HK-2 (cell line): Measurements from ENCODE around the gene KREMEN1.

ENCODE experiments used
- DNase-seq: peaks from one replicate; pipeline ENCODE4 v3.0.0-alpha.2; 2018; ENCODE audit not compliant: unreplicated experiment

Gene KREMEN1

DNA sequence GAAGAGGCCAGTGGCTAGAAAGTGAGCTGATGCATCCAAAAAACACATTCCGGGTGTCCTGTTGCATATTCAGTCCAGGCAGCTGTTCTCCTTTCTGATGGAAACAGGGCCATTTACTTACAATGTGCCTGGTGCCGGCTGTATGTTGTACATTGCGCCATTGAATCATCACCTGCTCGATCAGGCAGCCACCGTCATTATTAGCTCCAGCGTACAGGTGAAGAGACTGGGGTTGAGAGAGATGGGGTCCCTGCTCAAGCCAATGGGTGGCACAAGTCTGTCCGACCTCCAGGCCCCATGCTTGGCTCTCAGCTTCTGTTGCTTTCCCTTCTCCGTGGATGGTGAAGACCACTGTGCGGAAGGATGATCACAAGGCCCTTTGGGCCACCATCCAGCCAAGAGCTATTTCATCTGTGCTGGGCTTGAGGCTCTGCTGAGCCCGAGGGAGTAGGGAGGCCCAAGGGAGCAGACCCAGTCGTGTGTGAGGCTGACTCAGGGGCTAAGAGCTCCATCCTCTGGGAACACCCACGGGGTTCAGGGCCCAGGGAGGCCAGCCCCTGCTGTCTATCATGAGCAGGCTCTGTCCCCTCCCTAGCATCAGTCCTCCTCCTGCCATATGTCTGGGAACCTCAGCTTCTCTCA lies 112.1 kb downstream of the KREMEN1 start:
- no peak for DNase-seq

DNA sequence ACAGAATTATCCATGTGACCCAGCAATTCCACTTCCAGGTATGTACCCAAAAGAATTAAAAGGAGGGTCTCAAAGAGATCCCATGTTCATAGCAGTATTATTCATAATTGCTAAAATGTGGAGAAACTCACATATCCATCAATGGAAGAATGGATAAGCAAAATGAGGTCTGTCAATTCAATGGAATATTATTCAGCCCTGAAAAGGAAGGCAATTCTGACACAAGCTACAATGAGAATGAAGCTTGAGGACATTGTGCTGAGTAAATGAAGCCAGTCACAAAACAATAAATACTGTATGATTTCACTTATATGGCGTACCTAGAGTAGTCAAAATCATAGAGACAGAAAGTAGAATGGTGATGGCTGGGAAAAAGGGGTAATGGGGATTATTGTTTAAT lies 113.5 kb downstream of the KREMEN1 start:
- DNase-seq, result no peak

DNA sequence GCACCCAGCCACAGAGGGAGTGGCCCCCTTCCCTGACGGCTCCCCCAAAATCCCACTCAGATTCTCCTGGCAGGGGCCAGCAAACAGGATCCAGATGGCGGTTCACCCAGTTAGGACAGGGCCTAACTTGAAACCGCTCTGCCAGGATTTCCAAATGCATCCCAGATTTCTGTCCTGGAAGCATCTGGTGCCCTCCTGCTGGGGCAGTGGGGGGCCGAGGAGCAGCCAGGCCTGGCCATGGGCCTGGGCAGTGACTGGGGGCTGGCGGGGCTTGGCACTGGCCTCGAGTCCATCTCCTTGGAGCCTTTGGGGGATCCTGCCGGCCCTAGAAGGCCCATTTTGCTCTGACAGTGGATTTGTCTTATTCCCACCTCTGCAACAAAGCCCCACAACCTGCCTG lies 115.0 kb downstream of the KREMEN1 start:
- DNase-seq, result no peak

DNA sequence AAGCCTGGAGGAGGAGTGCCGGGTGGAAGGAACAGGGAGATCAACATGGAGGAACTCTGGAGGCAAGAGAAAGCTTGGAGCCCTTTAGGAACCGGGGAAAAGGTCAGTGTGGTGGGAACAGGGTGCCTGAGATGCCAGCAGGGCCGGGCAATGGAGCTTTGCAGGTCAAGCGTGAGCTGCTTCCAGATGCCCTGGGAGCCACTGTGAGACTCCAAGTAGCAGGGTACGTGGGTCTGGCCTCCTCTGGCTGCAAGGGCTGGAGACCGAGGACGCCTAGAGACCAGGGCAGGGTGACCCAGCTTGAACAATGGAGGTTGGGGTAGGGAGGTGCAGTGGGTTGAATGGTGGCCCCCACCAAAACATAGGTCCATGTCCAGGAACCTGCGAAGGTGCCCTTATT lies 117.2 kb downstream of the KREMEN1 start:
- DNase-seq, result no peak

DNA sequence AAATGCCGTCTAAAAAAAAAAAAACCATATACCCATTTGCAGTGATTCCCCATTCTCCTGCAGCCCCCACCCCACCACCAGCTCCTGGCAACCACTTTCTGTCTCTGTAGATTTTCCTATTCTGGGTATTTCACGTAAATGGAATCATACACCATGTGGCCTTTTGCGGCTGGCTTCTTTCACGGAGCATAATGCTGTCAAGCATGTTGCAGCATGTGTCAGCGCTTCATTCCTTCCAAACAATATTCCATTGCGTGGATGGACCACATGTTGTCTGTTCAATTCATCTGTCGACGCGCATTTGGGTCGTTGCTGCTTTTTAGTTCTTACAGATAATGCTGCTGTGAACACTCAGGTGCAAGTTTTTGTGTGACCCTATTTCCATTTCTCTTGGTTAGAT lies 118.1 kb downstream of the KREMEN1 start:
- no peak for DNase-seq

DNA sequence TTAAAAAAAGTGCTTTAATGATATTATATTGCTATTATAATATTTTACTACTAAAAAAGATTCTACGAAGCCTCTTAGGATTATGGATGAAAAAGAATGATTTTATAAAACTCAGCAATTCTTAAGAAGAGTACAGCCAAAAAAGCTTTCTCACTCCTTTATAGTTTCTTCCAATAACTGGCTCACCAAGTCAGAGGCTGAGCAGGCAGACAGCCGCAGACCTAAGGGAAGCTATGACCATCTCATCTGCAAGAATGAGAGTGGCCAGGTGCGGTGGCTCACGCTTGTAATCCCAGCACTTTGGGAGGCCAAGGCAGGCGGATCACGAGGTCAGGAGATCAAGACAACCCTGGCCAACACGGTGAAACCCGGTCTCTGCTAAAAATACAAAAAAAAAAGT lies 120.2 kb downstream of the KREMEN1 start:
- no peak for DNase-seq

DNA sequence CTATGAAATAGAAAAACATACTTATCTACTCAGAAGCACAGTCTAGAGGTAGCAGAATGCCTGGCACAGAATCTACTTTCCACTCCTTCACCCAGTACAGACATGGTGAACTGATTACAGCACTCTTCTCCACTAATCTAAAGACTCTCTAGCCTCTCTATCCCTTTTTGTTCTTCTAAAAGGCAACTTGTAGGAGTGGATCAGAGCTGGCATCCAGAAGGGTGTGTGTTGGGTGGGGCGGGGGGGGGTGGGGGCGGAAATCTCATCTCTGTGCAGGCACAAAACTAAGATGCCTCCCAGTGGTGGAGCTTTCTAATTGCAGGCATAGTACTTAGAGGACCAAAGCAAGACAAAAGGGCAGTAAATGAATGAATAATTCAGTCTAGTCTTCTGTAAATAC lies 121.3 kb downstream of the KREMEN1 start:
- no peak for DNase-seq

DNA sequence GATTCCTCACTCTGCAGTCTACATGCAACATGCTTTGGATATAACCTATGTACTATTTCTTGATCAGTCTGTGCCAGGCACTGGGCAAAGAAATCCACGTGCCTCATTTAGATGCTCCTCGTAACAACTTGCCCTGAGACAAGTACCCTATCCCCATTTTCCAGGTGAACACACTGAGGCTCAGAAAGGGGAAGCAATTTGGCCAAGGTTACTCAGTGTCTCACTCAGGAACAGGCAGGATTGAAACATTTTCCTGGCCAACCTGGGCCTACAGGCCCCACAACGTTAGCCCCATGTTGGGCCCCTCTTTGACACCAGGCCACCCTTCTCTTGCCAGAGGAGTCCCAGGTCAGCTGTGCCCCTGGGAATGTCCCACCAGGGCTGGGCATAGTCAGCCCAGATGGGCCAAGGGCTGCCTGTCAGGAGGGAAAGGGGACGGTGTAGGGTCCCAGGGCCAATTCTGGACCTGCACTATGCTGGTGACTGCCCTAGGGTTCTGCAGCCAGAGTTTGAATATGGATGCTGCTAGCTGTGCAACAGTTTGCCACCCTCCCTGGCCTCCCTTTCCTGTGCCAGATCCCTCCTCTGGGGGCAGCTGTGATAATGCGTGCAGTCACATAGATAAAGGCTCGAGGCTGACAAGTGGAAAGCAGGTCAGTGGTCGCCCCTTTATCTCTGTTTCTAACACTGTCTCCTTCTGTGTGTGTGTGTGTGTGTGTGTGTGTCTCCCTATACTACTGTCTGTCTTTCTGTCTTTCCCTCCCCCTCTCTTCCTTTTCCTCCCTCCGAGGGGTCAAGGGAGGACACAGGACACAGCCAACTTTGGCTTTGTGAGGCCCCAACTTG lies 122.5 kb downstream of the KREMEN1 start:
- DNase-seq, result no peak

DNA sequence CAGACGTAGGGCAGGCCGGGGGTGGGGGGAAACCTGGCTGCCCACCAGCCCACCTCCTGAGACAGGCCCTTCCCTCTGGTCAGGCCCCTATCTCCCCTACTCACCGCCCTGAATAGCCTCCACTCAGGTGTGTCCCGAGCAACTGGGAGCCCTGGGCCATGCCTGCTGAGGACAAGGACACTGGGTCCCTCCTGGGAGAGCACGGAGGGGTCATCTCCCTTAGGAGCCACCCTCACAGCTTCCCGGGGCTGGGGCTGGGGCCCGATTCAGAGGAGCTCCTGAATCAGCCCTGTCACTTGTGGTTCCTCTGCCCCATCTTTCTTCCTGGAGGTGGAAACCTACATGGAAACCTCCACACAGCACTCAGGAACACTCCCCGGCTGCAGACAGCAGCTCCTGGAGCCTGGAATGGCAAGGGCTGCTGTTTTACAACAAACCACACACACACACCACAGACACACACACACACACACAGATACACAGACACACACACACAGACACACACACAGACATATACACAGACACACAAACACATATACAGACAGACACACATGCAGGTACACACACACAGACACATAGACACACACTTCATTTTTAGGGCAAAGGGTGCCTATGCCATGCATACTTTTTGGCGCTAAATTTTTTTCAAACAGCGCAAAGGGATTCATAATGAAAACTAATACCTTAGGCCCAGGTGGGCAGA lies 123.3 kb downstream of the KREMEN1 start:
- no peak for DNase-seq

DNA sequence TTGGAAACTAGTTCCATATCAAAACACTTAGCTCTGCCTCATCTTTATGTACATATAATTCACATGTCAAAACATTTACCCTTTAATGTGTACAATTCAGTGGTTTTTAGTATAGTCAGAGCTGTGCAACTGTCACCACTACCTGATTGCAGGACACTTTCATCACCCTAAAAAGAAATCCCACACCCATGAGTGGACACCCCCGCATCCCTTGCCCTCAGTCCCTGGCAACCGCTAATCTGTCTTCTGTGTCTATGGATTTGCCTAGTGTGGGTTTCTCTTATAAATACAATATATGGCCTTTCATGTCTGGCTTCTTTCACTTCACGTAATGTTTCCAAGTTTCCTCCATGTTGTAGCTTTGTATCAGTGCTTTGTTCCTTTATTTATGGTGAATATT lies 124.3 kb downstream of the KREMEN1 start:
- DNase-seq, result no peak

DNA sequence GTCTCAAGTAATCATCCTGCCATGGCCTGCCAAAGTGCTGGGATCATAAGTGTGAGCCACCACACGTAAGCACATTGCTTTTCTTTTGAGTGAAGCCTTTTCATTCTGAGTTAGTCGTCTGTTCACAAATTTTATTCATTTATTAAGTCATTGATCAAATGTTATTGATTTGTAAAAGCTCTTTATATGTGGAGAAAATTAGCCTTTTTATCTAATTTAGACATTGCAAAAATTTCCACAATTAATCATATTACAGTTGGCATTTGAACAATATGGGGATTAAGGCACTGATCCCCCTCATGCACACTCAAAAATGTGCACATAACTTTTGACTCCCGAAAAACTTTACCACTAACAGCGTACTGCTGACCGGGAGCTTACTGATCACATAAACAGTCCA lies 125.4 kb downstream of the KREMEN1 start:
- DNase-seq, result no peak

DNA sequence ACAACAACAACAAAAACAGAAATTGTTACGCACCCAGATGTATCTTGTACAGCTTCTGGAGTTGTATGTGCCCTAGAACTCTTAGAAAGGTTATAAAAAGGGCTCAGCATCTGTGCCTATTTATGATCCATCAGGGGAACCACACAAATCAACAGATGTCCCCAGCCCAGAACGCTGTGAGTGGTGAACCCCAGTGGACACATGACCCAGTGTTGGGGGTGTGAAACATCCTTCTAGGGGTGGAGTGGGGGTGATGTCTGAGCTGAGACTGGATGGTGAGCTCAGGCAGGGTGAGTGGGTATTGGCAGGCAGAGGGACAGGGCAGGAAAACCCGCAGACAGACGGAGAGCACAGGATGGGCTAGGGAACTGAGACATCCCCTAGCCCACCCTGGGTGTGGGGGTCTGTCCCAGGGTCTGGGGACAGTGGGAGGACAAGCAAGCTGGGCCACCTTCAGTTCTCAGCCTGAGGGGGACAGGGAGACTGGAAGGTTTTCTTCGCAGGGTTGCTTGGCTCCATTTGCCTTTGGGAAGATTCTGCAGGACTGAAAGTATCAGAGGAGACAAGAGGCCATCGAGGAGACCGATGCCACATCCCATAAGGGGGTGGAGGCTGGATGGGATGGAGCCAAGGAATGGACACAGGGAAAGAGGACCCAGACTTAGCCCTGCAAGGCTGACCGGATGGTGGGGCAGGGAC lies 127.0 kb downstream of the KREMEN1 start:
- no peak for DNase-seq

DNA sequence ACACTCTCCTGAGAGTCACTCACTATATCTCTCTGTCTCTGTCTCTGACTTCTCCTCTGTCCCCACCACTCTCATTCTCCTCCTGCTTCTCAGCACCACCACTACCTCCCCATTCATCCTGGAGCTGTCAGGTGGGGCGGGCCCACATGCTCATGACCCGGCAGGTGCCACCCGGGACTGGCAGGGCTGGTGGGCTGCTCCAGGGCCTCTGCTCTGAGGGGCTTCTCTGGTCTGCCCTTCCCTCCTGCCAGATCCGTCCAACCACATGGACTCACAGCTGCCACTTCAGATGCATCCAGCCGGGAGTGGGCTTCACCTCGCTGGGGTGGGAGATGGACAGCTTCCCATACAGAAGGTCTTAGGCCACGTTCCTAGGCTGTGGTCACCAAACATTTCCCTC lies 128.1 kb downstream of the KREMEN1 start:
- DNase-seq, result no peak

DNA sequence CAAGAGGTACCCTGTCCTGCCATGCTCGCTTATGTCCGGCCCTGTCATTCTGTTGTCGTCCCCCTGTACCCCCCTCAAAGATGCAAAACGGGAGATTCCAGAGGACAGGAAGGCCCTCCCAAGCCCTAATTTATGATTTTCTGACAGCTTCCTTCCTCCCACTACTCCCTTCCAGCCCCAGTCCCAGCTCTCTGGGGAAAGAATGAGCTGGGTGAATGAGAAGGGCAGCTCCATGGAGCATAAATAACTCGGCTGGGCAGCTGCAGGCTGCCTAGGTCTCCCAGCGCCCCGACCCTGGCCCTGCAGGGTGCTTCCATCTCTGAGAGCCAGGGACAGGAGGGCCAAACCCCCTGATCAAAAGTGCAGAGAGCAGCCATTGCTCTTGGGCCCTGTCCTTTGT lies 128.9 kb downstream of the KREMEN1 start:
- no peak for DNase-seq

DNA sequence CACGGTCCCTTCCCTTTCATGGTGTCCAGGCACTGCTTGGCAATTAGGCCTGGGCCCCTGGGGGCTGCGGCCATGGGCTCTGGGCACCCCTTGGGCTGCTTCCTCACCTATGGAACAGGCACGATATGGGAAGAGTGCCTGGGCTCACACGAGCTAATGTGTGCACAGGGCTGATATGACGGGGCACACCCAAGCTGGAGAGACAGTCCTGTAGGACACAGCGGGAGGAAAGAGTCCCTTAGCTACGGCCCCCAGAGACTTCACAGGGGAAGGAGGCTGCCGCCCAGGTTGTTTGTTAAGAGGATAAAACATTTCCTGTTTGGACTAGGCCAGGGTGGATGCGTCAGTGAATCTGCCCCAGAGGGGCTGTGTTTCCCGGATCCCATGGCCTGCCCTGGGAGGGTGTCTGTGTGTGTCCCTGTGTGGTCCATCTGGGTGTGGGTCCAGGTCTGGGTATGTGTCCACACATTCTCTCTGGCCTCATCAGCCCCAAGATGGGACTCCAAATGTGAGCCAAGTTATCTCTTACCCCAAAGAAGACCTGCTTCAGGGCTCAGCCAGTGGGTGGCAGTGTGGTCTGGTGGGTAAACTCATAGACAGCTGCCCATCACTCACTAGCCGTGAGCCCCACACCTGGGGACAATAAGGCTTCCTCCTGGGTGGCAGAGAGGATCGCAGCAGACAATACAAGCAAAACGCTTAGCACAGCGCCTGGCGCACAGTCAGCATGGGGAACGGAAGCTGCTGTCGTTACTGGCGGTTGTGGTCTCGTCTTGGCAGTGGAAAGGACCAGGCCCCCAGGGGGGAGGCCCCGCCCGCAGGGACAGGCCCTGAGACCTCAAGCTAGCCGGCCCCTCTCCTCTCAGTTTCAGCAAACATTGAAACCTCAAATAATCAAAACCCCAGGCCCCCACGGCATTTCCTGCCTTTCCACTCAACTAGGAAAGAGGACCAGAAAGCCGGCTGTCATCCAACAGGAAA lies 129.7 kb downstream of the KREMEN1 start:
- no peak for DNase-seq

DNA sequence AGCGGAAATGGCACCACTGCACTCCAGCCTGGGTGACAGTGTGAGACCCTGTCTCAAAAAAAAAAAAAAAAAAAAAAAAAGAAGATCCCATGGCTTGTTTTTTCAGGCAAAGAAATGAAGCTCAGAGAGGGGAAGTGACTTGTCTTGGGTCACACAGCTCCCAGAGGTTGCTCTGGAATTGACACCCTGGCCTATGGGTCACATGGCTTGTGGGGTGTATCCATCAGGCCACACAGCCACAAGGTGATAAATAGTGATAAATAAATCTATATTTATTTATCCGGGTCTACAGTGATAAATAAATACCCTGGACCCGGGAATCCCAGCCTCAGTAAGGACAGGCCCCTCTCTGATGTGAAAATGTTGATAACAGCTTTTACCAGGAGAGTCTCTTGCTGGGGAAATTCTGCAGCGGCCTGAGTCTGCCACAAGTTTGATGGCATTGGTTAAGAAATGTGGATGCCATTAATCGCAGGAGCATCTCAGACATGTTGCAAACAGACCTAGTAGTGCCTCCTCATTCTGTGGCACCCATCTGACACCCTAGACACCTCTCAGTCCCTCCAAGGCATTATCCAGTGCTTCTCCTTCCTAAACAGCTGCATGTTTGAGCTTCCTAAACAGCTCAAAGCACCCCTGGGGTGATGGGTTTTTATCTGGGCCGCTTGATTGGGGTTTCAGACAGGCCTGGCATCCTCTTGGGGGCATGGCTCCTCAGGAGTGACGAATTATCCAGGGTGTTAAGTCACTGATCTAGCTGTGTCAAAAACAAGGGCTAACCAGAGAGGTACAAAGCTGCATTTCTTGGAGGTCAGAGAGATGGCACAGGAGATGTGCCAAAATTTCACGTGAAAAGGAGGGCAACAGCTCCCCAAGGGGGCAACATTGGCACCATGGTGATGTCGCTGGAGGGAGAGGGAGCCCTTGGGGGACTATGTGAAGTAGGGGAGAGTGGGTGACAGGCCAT lies 130.9 kb downstream of the KREMEN1 start:
- no peak for DNase-seq

DNA sequence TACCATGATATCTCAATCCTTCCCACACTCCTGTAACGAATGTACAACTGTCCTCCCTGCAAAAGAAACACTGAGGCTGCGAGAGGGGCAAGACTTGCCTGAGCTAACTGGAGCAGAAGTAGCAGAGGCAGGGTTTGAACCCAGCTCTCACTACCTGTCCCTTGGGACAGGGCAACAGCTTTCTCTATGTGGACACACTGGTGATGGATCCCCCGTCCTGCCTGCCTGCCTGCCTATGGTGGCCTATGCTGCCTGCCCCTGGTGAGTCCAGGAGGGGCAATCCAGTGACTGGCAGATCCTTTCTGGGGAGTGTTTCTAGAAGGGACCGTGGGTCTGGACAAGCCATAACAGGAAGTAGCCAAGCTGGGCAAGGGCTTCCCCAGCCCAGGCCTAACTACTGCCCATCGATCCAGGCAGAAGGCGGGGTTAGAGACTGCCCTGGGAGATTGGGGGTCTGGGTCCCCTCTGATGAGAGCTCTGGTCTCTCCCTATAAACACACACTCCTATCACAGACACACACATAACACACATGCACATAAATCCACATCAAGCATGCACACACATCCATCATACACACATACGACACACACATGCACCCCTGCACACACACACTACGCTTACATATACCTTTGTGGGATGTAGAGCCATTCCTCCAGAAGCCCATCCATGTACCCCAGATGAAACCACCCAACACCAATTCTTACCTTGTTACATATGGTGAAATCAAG lies 131.8 kb downstream of the KREMEN1 start:
- DNase-seq, result no peak

DNA sequence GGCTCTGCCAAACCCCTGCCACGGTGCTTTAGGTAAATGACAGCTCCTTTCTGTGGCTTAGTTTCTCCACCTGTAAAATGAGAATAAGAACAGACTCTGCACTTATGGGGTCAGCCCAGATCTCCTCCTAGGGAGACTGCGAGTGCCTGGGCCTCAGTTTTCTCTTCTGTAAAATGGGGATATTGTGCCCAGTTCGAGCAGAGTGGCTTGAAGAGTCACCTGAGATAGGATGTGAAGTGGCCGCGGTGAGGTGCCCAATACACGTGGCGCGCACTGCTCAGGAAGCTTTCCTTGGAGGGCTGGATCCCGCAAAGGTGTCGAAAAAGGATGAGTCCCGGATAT lies 132.4 kb downstream of the KREMEN1 start:
- DNase-seq, result no peak

DNA sequence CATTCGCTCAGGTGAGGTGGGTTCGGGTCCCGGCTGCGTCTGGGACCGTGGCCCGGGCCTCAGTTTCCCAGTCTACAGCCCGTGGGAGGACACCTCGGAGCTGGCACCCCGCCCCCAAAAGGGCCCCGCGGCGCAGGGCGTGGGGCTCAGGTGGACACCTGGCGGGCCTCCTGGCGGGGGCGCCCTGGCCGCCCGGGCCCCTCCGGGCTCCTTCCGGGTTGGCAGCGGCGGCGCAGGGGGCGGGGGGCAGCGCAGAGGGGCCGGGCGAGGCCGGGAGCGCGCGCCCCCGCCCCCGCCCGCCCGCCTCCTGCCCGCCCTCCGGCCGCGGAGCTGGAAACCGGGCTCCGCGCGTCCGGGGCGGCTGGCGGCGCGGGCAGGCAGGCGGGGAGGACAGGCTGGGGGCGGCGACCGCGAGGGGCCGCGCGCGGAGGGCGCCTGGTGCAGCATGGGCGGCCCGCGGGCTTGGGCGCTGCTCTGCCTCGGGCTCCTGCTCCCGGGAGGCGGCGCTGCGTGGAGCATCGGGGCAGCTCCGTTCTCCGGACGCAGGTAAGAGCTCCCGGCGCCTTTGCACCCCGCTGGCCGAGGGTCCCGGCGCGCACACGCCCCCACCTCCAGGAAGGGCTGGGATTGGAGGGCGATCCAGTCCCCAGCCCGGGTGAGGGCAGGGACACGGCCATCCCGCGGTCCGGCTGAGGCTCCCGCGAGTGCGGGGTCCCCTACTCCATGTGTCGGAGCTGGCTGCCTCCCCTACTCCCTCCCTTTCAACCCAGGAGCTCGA lies 132.9 kb downstream of the KREMEN1 start, which contains the start of gene EMID1:
Gene EMID1 (plus strand): TSS at position 303 of the 778 bp plus-strand sequence. CDS start 143 bp downstream, at position 446.
- peak; percentile 34 for DNase-seq
